NCI-H510A treated with DMSO at 0.1 percent for 48 hours (cell line): Measurements from ENCODE around the gene CERS5.
"Not testable (repeated sequence)": the region's sequence is repeated elsewhere in the genome, so short reads cannot be mapped to it uniquely, and the experiment has no call there.

Experiments used
- DNase-seq: peaks from one replicate; lab custom pipeline; 2025; lab: John Stamatoyannopoulos, UW

The CERS5 gene

DNA sequence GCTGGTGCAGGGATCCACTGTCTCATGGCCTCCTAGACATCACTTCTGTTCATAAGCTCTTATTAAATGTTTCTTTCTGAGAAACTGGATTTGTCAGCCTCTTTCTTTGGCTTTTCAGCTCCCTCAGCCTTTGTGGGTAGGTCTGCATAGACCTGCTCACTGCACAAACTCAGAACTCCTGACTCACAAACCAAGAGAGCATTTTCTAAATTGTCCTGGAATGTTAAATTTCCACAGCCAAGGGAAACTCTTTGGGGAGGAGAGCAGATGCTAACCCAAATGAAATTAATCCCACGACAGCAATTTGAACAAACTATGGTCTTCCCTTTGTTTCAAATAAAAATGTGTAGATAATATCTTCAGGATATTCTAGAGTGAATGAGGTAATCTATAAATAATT is 19.5 kb upstream of the CERS5 start:
- no peak for DNase-seq

- DNase-seq = no peak
Measured at GRCh38 chr12:50185970-50186663, 18.9 kb upstream of the CERS5 start.

DNA sequence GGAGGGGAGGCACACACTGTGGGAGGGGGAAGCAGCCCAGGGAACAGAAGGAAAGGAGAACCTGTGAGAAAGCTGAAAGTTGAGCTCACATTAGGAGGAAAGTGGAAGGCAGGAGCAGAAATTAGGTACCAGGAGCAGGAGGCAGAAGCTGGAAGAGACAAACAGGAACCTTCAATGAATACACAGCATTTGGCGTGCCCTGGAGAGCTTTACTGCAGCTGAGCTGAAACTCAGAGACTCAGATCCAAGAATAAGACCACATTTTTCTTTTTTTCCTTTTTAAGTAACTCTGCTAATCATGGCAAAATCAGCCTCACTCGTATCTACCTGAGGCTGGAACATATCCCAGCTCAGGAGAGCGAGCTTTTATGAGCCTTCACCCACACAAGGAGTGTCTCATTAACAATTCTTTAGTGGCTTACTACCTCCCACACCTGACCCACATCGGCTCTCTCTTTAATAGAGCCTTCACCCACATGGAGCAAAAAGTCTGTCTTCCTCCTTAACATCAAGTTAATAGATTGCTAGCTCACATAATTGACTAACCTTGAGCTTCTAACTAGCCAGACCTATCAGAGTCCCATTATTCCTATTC is 18.2 kb upstream of the CERS5 start:
- no peak for DNase-seq

- DNase-seq = no peak
Measured at GRCh38 chr12:50184261-50184660, 17.1 kb upstream of the CERS5 start.

DNA sequence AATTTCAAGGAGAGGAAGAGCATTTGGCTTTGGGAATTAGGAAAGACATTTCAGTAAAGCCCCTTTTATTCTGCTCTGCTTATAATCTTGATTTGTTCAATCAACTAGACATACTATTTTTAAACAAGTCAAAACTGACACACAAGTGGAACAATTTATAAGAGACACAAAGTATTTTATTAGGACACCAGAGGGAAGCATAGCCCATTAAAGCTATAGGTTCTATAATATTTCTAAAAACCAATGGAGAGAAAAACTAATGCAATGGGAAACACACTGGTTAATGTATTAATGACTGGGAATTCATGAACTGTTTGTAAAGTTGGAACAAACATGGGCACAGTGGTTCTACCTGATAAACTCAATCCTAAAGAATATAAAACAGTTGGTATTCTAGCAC is 15.3 kb upstream of the CERS5 start:
- DNase-seq = no peak

GRCh38 chr12:50181691-50182090 is 14.5 kb upstream of the CERS5 start:
- no peak for DNase-seq

- DNase-seq = no peak
Measured at GRCh38 chr12:50175716-50176026, 8.5 kb upstream of the CERS5 start.

DNA sequence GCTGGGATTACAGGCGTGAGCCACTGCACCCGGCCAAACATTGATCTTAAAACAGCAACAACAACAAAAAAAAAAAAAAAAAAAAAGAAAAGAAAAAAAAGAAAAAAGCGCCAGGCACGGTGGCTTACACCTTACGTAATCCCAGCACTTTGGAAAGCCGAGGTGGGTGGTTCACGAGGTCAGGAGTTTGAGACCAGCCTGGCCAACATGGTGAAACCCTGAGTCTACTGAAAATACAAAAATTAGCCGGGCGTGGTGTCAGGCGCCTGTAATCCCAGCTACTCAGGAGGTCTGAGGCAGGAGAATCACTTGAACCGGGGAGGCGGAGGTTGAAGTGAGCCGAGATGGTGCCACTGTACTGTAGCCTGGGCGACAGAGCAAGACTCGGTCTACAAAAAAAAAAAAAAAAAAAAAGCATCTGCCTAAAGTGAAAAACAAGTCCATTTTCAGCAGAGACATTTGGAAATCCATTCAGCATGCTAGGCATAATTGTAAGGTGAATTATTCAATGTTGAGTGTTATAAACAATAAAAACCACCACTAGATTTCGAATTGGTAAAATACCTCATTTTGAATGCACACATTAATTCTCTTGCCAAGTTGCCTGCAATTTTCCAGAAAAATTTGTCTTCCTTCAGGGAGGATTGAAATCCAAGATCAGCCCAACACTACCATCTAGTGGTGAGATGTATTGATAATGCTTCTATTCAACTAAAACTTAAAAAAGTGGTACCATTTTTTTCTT is 8.0 kb upstream of the CERS5 start:
- DNase-seq = peak; percentile 55

DNA sequence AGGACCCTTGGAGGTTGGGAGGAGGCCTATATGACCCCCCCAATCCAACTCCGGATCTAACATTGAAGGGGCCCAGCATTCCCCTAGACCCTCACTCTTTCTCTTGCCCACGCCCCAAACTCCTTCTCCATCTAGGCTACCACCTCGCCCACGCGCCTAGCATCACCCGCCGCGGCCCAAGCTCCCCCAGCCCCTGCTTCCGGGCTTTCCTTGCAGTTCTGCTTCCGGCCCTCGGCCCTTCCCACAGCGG is 445 bp downstream of the CERS5 start:
- peak; percentile 53 for DNase-seq

- no peak for DNase-seq
Measured at GRCh38 chr12:50164963-50165362, 2.2 kb downstream of the CERS5 start.

- no peak for DNase-seq
Measured at GRCh38 chr12:50162230-50162629, 4.9 kb downstream of the CERS5 start.

DNA sequence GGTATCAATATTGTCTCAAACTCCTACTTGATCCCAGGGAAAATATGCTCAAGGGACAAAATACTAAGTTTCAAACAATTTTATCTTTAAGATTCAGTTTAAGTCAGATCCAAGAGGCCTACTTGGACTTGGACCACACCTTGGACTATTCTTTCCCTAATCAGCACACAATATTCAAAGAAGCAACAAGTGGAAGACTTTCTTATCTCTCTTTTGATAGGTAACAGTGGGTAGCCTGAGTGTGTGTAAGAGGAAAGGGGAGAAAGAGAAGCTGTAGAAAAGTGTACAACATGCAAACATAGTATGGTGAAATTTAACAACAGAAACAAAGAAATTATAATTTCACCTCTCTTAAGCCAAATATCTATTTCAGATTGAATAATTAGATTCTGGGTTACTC is 6.5 kb downstream of the CERS5 start:
- DNase-seq = no peak

GRCh38 chr12:50157259-50157658 is 9.9 kb downstream of the CERS5 start:
- DNase-seq = no peak

DNA sequence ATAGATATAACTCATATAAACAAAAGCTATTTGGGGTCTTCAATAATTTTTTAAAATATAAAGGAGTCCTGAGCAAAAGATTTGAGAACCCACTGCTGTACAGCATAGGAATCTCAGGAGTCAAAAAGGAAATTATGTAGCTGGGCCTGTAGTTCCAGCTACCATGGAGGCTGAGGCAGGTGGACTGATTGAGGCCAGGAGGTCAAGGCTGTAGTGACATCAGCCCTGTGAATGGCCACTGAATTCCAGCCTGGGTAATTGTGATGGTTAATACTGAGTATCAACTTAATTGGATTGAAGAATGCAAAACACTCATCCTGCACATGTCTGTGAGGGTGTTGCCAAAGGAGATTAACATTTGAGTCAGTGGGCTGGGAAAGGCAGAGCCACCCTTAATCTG is 10.5 kb downstream of the CERS5 start:
- DNase-seq = no peak

DNA sequence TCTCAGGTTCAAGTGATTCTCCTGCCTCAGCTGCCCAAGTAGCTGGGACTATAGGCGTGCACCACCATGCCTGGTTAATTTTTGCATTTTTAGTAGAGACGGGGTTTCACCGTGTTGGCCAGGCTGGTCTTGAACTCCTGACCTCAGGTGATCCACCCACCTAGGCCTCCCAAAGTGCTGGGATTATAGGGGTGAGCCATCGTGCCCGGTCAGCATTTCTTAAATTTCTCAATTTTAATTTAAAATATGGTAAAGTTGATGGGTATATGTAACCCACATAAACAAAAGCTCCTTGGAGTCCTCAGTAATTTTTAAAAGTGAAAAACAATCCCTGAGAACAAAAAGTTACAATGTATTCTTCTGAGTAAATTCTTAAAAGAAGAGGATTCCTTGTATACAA is 12.2 kb downstream of the CERS5 start:
- DNase-seq = not testable (repeated sequence)

DNA sequence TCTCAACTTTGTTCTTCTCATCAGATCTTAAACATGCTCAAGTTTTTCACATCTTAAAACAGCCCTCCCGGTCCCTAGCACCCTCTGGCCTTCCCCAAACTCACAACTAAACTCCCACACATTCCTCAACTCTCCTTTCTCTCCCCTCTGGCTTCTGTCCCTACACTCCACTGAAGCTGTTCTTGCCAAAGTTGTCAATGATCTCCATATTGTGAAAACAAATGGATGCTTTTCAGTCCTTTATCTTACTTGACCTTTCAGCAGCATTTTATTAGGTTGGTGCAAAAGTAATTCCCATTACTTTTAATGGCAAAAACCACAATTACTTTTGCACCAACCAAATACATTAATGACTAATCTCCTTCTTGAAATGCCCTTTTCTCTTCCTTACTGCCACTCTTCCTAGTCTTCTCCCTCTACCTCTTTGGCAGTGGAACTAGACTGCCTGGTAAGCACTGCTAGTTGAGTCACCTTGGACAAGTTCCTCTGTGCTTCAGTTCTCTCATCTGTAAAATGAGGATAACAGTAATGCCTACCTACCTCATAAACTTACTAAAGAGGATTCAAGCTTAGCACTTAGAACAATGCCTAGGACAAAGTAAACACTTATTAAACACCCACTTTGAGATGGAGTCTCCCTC is 16.0 kb downstream of the CERS5 start:
- DNase-seq = no peak

DNA sequence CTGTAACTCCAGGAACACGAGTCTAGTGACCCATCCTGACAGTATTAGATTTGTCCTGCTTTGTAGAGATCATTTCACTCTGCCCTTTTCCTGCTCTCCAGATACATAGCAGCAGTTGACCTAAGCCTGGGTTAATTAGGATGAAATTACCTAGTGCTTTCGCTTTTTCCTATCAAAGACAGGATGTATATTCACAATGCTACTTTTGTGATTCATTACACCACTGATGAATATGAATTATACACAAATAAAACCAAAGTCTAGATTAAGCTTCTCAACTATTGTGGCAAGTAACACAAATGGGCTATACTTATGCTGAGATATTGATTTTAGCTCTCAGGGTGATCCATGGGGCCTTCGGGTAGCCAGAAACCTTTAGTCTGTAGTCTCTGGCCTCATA is 17.9 kb downstream of the CERS5 start:
- no peak for DNase-seq

- DNase-seq = not testable (repeated sequence)
Measured at GRCh38 chr12:50148011-50148410, 19.2 kb downstream of the CERS5 start.

- no peak for DNase-seq
Measured at GRCh38 chr12:50147281-50147680, 19.9 kb downstream of the CERS5 start.

DNA sequence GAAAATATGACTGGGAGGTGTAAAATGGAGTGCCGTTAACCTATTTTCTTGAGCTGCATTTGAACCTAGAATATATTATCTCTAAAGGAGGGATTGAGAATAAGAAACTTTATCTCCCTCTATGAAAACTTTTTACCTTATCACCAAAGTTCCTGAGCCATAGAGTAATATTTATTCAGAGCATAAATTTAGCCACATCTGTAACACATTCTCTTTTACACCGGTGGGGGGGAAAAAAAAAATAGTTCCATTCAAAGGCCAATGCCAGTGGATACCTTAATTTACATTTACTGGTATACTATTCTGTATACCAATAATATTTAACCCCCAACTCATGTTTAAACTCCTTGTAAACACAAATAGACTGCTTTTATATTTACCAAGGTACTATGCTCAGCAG is 21.7 kb downstream of the CERS5 start:
- DNase-seq = no peak

GRCh38 chr12:50142993-50143392 is 24.2 kb downstream of the CERS5 start:
- no peak for DNase-seq

- DNase-seq = peak; percentile 51
Measured at GRCh38 chr12:50132505-50133135, 34.5 kb downstream of the CERS5 start.

GRCh38 chr12:50129290-50129689 is 37.9 kb downstream of the CERS5 start:
- DNase-seq = no peak
